Measurements from ENCODE around the gene F8. TPM values are rescaled to one million over a fixed set of nuclear protein-coding genes. Genes with fewer than 3 reads are reported as not detected.

Gene F8
- total and polyA plus RNA-seq, 2 of the 4 experiments (the other 2 are of a cell fraction) = 1.4 to 1.5 TPM

GRCh38 chrX:154967603-154968002 lies 54.9 kb downstream of the F8 start:
- Histone ChIP-seq H2AK9ac (replicated peaks; ENCODE audit: low read depth, low read length, poor library complexity) (no peak overlapping the region), H3K36me3 (ENCODE audit: control insufficient read depth, insufficient read depth, low read length) (no peaks in the 10 kb centered on the region), H3K79me1 (ENCODE audit: low read depth in 1 of 2, low read length in 2 of 2) (no peaks in the 10 kb centered on the region), H3K4me2 (ENCODE audit: low read depth, low read length) (no peak overlapping the region), H3K4me3 (ENCODE audit: insufficient read depth, low read depth, low read length) (no peak overlapping the region), H3K23ac (ENCODE audit: low read depth, low read length) (no peak overlapping the region), H3K27me3 (ENCODE audit: control insufficient read depth, insufficient read depth, low read length) (no peaks in the 10 kb centered on the region), H3K14ac (replicated peaks; ENCODE audit: low read depth, low read length) (no peak overlapping the region), H2BK120ac (ENCODE audit: low read depth, low read length) (no peak overlapping the region), H2AFZ (replicated peaks; ENCODE audit: low read length, poor library complexity) (no peak overlapping the region), H4K5ac (ENCODE audit: low read depth, low read length) (no peak overlapping the region), H3K9me1 (ENCODE audit: insufficient read depth, low read length) (no peaks in the 10 kb centered on the region), H4K91ac (ENCODE audit: insufficient read depth, low read depth, low read length) (no peak overlapping the region), H3K9me3 (ENCODE audit: control insufficient read depth, insufficient read depth, low read length) (0 out of 2 replicates have a peak, but pooled peaks cover 2% of the 10 kb centered on the region), H2BK20ac (ENCODE audit: low read depth, low read length) (no peak overlapping the region), H2BK5ac (ENCODE audit: low read depth, low read length, poor library complexity, severe bottlenecking) (no peak overlapping the region), H3K27ac (ENCODE audit: insufficient read depth, low read length) (no peak overlapping the region), H3K4ac (ENCODE audit: low read depth, low read length) (no peak overlapping the region), H3K56ac (ENCODE audit: extremely low read depth, insufficient read depth, low read length) (no peak overlapping the region), H3K9ac (ENCODE audit: low read depth, low read length) (no peak overlapping the region), H2BK15ac (ENCODE audit: low read depth, low read length) (no peak overlapping the region), H4K20me1 (ENCODE audit: insufficient read depth, low read length) (no peaks in the 10 kb centered on the region), H3K18ac (ENCODE audit: low read depth, low read length) (no peak overlapping the region), H2AK5ac (ENCODE audit: low read depth, low read length) (no peak overlapping the region), H4K8ac (ENCODE audit: low read depth in 2 of 2, low read length in 2 of 2) (no peak overlapping the region), H3K4me1 (ENCODE audit: control insufficient read depth, insufficient read depth, low read length) (no peaks in the 10 kb centered on the region)
- intact Hi-C loops (cut with micrococcal nuclease) (no loop called here), in situ Hi-C loops (cut with MboI; ENCODE audit: low sequenced_read_pairs) (no loop called here), dilution Hi-C loops (cut with HindIII; ENCODE audit: low sequenced_read_pairs, unreplicated experiment) (no loop called here)
- WGBS, 2 experiments (ENCODE audit: extremely low coverage in 2 of 2, insufficient read length in 1 of 2) = no CpG with 5 or more reads among the region's 1 CpG
- DNase-seq = peak; percentile 5
- ChIA-PET POLR2A (ENCODE audit: unreplicated experiment) (no interaction called here), CTCF (no interaction called here)
- TF ChIP-seq MXI1 (IDR thresholded peaks at IDR 0.05; ENCODE audit: borderline replicate concordance, low read depth, low read length) = no peak
- TF ChIP-seq NFE2L2 (IDR thresholded peaks at IDR 0.05; ENCODE audit: low read depth, low read length) = no peak
- TF ChIP-seq POLR2A (IDR thresholded peaks at IDR 0.05; ENCODE audit: low read depth, low read length) = no peak
- TF ChIP-seq USF2 (IDR thresholded peaks at IDR 0.05; ENCODE audit: low read depth, low read length) = no peak
- no peak for TF ChIP-seq RAD21 (IDR thresholded peaks at IDR 0.05; ENCODE audit: low read length)
- BruUV-seq (replicated peaks) = no TSS peak
- ATAC-seq (ENCODE audit: low read depth) = no peak
